T-helper 2 cell treated with Interferon-gamma antibody and Interleukin-4, amounts not matched to agents 5 μg/mL and 100 μg/mL, for 36 hours (primary cell): ENCODE data around the gene VIPR2.

Experiments used
- DNase-seq: peaks from one replicate; pipeline ENCODE4 v3.0.0; 2021; ENCODE audit warnings: low spot score
- H3K27ac Mint-ChIP-seq: one replicate; pipeline ENCODE4 v1.8.0; 2021; ENCODE audit warnings: mild to moderate bottlenecking, mixed read lengths
- H3K27me3 Mint-ChIP-seq: one replicate; pipeline ENCODE4 v1.8.0; 2021; ENCODE audit warnings: low read depth, mixed read lengths
- H3K36me3 Mint-ChIP-seq: one replicate; pipeline ENCODE4 v1.8.0; 2021; ENCODE audit warnings: low read depth, mixed read lengths
- H3K4me1 Mint-ChIP-seq: one replicate; pipeline ENCODE4 v1.8.0; 2021; ENCODE audit warnings: low read depth, mixed read lengths
- H3K4me3 Mint-ChIP-seq: one replicate; pipeline ENCODE4 v1.8.0; 2022; ENCODE audit warnings: mild to moderate bottlenecking, moderate library complexity, mixed read lengths
- H3K9me3 Mint-ChIP-seq: one replicate; pipeline ENCODE4 v1.8.0; 2021; ENCODE audit warnings: mixed read lengths

VIPR2 gene

GRCh38 chr7:159050704-159051103 is 94.0 kb downstream of the VIPR2 start:
- no peak for DNase-seq
- H3K4me1 Mint-ChIP-seq = peaks cover 39% of the 10 kb centered on the region
- H3K27me3 Mint-ChIP-seq = peaks cover 4% of the 10 kb centered on the region
- peaks cover 13% of the 10 kb centered on the region for H3K36me3 Mint-ChIP-seq
- H3K4me3 Mint-ChIP-seq = peak overlapping the region; percentile 67
- H3K9me3 Mint-ChIP-seq = no peaks in the 10 kb centered on the region
- H3K27ac Mint-ChIP-seq = peak overlapping the region; percentile 91

- H3K4me1 Mint-ChIP-seq = peaks cover 49% of the 10 kb centered on the region
- H3K4me3 Mint-ChIP-seq = peak overlapping the region; percentile 30
- H3K36me3 Mint-ChIP-seq = peaks cover 16% of the 10 kb centered on the region
- H3K9me3 Mint-ChIP-seq = no peaks in the 10 kb centered on the region
- DNase-seq = no peak
- H3K27ac Mint-ChIP-seq = peak overlapping the region; percentile 23
- H3K27me3 Mint-ChIP-seq = peaks cover 9% of the 10 kb centered on the region
Observed at GRCh38 chr7:159049266-159050025, 95.2 kb downstream of the VIPR2 start.

- Mint-ChIP-seq H3K4me1 (peaks cover 50% of the 10 kb centered on the region), H3K27me3 (peaks cover 11% of the 10 kb centered on the region), H3K9me3 (peaks cover 1% of the 10 kb centered on the region), H3K36me3 (peaks cover 14% of the 10 kb centered on the region), H3K27ac (peak overlapping the region; percentile 23), H3K4me3 (no peak overlapping the region)
- DNase-seq = no peak
Observed at GRCh38 chr7:159048656-159049055, 96.0 kb downstream of the VIPR2 start.

- H3K4me3 Mint-ChIP-seq = no peak overlapping the region
- no peak overlapping the region for H3K27ac Mint-ChIP-seq
- H3K4me1 Mint-ChIP-seq = peaks cover 46% of the 10 kb centered on the region
- peaks cover 19% of the 10 kb centered on the region for H3K36me3 Mint-ChIP-seq
- peaks cover 11% of the 10 kb centered on the region for H3K27me3 Mint-ChIP-seq
- DNase-seq = no peak
- H3K9me3 Mint-ChIP-seq = peaks cover 4% of the 10 kb centered on the region
Observed at GRCh38 chr7:159047536-159047935, 97.1 kb downstream of the VIPR2 start.

GRCh38 chr7:159046300-159046699 is 98.4 kb downstream of the VIPR2 start:
- no peak overlapping the region for H3K4me3 Mint-ChIP-seq
- no peak overlapping the region for H3K27ac Mint-ChIP-seq
- no peak for DNase-seq
- peaks cover 4% of the 10 kb centered on the region for H3K9me3 Mint-ChIP-seq
- H3K27me3 Mint-ChIP-seq = peaks cover 11% of the 10 kb centered on the region
- peaks cover 37% of the 10 kb centered on the region for H3K4me1 Mint-ChIP-seq
- peaks cover 19% of the 10 kb centered on the region for H3K36me3 Mint-ChIP-seq

GRCh38 chr7:159045839-159046238 is 98.8 kb downstream of the VIPR2 start:
- Mint-ChIP-seq H3K27me3 (peaks cover 11% of the 10 kb centered on the region), H3K4me1 (peaks cover 32% of the 10 kb centered on the region), H3K4me3 (no peak overlapping the region), H3K9me3 (peaks cover 4% of the 10 kb centered on the region), H3K27ac (no peak overlapping the region), H3K36me3 (peaks cover 18% of the 10 kb centered on the region)
- DNase-seq = no peak

GRCh38 chr7:159042581-159043101 is 102.0 kb downstream of the VIPR2 start:
- Mint-ChIP-seq H3K4me3 (no peak overlapping the region), H3K4me1 (peaks cover 16% of the 10 kb centered on the region), H3K27ac (no peak overlapping the region), H3K27me3 (peaks cover 11% of the 10 kb centered on the region), H3K9me3 (peaks cover 4% of the 10 kb centered on the region), H3K36me3 (peaks cover 15% of the 10 kb centered on the region)
- DNase-seq = no peak

GRCh38 chr7:159042103-159042502 is 102.6 kb downstream of the VIPR2 start:
- Mint-ChIP-seq H3K4me3 (no peak overlapping the region), H3K27ac (no peak overlapping the region), H3K36me3 (peaks cover 15% of the 10 kb centered on the region), H3K9me3 (peaks cover 4% of the 10 kb centered on the region), H3K4me1 (peaks cover 16% of the 10 kb centered on the region), H3K27me3 (peaks cover 7% of the 10 kb centered on the region)
- no peak for DNase-seq

- peaks cover 16% of the 10 kb centered on the region for H3K4me1 Mint-ChIP-seq
- no peak for DNase-seq
- H3K4me3 Mint-ChIP-seq = no peak overlapping the region
- H3K27me3 Mint-ChIP-seq = peaks cover 7% of the 10 kb centered on the region
- no peak overlapping the region for H3K27ac Mint-ChIP-seq
- peaks cover 15% of the 10 kb centered on the region for H3K36me3 Mint-ChIP-seq
- peaks cover 4% of the 10 kb centered on the region for H3K9me3 Mint-ChIP-seq
Observed at GRCh38 chr7:159040912-159041711, 103.6 kb downstream of the VIPR2 start.

- Mint-ChIP-seq H3K4me3 (no peak overlapping the region), H3K27ac (no peak overlapping the region), H3K27me3 (peaks cover 3% of the 10 kb centered on the region), H3K4me1 (peaks cover 11% of the 10 kb centered on the region), H3K36me3 (peaks cover 13% of the 10 kb centered on the region), H3K9me3 (peaks cover 4% of the 10 kb centered on the region)
- DNase-seq = no peak
Observed at GRCh38 chr7:159040146-159040545, 104.5 kb downstream of the VIPR2 start.

- Mint-ChIP-seq H3K4me1 (peaks cover 7% of the 10 kb centered on the region), H3K4me3 (no peak overlapping the region), H3K36me3 (peaks cover 9% of the 10 kb centered on the region), H3K9me3 (peaks cover 4% of the 10 kb centered on the region), H3K27me3 (peaks cover 2% of the 10 kb centered on the region), H3K27ac (no peak overlapping the region)
- no peak for DNase-seq
Observed at GRCh38 chr7:159039716-159040115, 105.0 kb downstream of the VIPR2 start.

GRCh38 chr7:159038066-159038465 is 106.6 kb downstream of the VIPR2 start:
- peaks cover 7% of the 10 kb centered on the region for H3K36me3 Mint-ChIP-seq
- no peaks in the 10 kb centered on the region for H3K9me3 Mint-ChIP-seq
- no peak for DNase-seq
- no peaks in the 10 kb centered on the region for H3K27me3 Mint-ChIP-seq
- peaks cover 5% of the 10 kb centered on the region for H3K4me1 Mint-ChIP-seq
- no peak overlapping the region for H3K27ac Mint-ChIP-seq
- H3K4me3 Mint-ChIP-seq = no peak overlapping the region

- Mint-ChIP-seq H3K27ac (no peak overlapping the region), H3K4me1 (peaks cover 5% of the 10 kb centered on the region), H3K4me3 (no peak overlapping the region), H3K36me3 (peaks cover under 1% of the 10 kb centered on the region), H3K9me3 (no peaks in the 10 kb centered on the region), H3K27me3 (peaks cover 2% of the 10 kb centered on the region)
- DNase-seq = no peak
Observed at GRCh38 chr7:159036916-159037605, 107.6 kb downstream of the VIPR2 start.
